Nephron progenitor cell (in vitro differentiated cells): ENCODE data around the gene CACNA1C.

ENCODE experiments used
- DNase-seq: peaks from one replicate; pipeline ENCODE4 v3.0.0; 2021
- H3K27ac Mint-ChIP-seq: 2 replicates; pipeline ENCODE4 v1.8.0; 2021; ENCODE audit warnings: mild to moderate bottlenecking, moderate library complexity, mixed read lengths
- H3K27me3 Mint-ChIP-seq: 2 replicates; pipeline ENCODE4 v1.8.0; 2021; ENCODE audit warnings: mild to moderate bottlenecking, low read depth, mixed read lengths; ENCODE audit not compliant: poor library complexity
- H3K36me3 Mint-ChIP-seq: 2 replicates; pipeline ENCODE4 v1.8.0; 2021; ENCODE audit warnings: low read depth, mixed read lengths
- H3K4me1 Mint-ChIP-seq: 2 replicates; pipeline ENCODE4 v1.8.0; 2021; ENCODE audit warnings: mixed read lengths
- H3K4me3 Mint-ChIP-seq: 2 replicates; pipeline ENCODE4 v1.8.0; 2021; ENCODE audit warnings: mild to moderate bottlenecking, moderate library complexity, mixed read lengths
- H3K9me3 Mint-ChIP-seq: 2 replicates; pipeline ENCODE4 v1.8.0; 2021; ENCODE audit warnings: mild to moderate bottlenecking, moderate library complexity, mixed read lengths
- TF ChIP-seq, protein P1 (sequence below): fragments of 200-600 bp; sonication (generic); IDR thresholded peaks from 2 replicates; pipeline ENCODE4 v1.5.0; 2021; ENCODE audit warnings: antibody characterized with exemption

CACNA1C gene

GRCh38 chr12:2562400-2562799, 509.6 kb downstream of the CACNA1C start:
- Mint-ChIP-seq H3K9me3 (no peaks in the 10 kb centered on the region), H3K36me3 (no peaks in the 10 kb centered on the region), H3K4me3 (no peak overlapping the region), H3K27ac (no peak overlapping the region), H3K4me1 (peaks cover 12% of the 10 kb centered on the region), H3K27me3 (peaks cover 18% of the 10 kb centered on the region)
- TF ChIP-seq, protein P1, sequence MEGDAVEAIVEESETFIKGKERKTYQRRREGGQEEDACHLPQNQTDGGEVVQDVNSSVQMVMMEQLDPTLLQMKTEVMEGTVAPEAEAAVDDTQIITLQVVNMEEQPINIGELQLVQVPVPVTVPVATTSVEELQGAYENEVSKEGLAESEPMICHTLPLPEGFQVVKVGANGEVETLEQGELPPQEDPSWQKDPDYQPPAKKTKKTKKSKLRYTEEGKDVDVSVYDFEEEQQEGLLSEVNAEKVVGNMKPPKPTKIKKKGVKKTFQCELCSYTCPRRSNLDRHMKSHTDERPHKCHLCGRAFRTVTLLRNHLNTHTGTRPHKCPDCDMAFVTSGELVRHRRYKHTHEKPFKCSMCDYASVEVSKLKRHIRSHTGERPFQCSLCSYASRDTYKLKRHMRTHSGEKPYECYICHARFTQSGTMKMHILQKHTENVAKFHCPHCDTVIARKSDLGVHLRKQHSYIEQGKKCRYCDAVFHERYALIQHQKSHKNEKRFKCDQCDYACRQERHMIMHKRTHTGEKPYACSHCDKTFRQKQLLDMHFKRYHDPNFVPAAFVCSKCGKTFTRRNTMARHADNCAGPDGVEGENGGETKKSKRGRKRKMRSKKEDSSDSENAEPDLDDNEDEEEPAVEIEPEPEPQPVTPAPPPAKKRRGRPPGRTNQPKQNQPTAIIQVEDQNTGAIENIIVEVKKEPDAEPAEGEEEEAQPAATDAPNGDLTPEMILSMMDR, result no peak
- DNase-seq, result no peak

DNA sequence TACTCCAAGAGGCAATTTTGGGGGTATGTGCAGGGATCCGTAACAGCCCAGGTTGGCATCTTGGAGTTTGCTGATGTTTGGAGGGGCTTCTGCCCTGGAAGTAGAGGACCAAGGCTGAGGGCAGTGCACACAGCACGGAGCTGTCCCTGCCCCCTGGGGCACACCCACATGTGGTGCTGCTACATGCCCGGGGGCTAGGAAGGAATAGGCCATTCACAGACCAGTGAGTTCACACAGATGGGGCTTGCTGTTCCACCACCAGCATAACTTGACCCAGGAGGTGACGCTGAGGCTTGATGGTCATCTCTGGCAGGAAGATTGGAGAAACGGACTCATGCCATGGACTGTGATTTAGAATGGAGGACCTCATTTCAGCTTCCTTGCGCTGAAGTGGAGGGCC, 510.9 kb downstream of the CACNA1C start:
- no peak overlapping the region for H3K4me3 Mint-ChIP-seq
- H3K36me3 Mint-ChIP-seq, result no peaks in the 10 kb centered on the region
- DNase-seq, result no peak
- peaks cover 9% of the 10 kb centered on the region for H3K4me1 Mint-ChIP-seq
- no peaks in the 10 kb centered on the region for H3K9me3 Mint-ChIP-seq
- TF ChIP-seq, protein P1, result no peak
- H3K27me3 Mint-ChIP-seq, result peaks cover 20% of the 10 kb centered on the region
- H3K27ac Mint-ChIP-seq, result no peak overlapping the region

GRCh38 chr12:2566161-2566560, 513.4 kb downstream of the CACNA1C start:
- Mint-ChIP-seq H3K36me3 (no peaks in the 10 kb centered on the region), H3K4me1 (peaks cover 4% of the 10 kb centered on the region), H3K9me3 (no peaks in the 10 kb centered on the region), H3K27ac (no peak overlapping the region), H3K27me3 (peaks cover 26% of the 10 kb centered on the region), H3K4me3 (no peak overlapping the region)
- TF ChIP-seq, protein P1, result no peak
- DNase-seq, result no peak

GRCh38 chr12:2567711-2568110, 514.9 kb downstream of the CACNA1C start:
- no peaks in the 10 kb centered on the region for H3K4me1 Mint-ChIP-seq
- no peaks in the 10 kb centered on the region for H3K36me3 Mint-ChIP-seq
- TF ChIP-seq, protein P1, result no peak
- peaks cover 41% of the 10 kb centered on the region for H3K27me3 Mint-ChIP-seq
- DNase-seq, result no peak
- no peaks in the 10 kb centered on the region for H3K9me3 Mint-ChIP-seq
- H3K27ac Mint-ChIP-seq, result no peak overlapping the region
- no peak overlapping the region for H3K4me3 Mint-ChIP-seq

- Mint-ChIP-seq H3K27ac (no peak overlapping the region), H3K36me3 (no peaks in the 10 kb centered on the region), H3K4me3 (no peak overlapping the region), H3K9me3 (no peaks in the 10 kb centered on the region), H3K27me3 (peaks cover 48% of the 10 kb centered on the region), H3K4me1 (peaks cover 17% of the 10 kb centered on the region)
- DNase-seq, result no peak
- TF ChIP-seq, protein P1, result no peak
Observed at GRCh38 chr12:2570562-2570961, 517.8 kb downstream of the CACNA1C start.

GRCh38 chr12:2574355-2574935, 521.7 kb downstream of the CACNA1C start:
- H3K36me3 Mint-ChIP-seq, result no peaks in the 10 kb centered on the region
- no peak overlapping the region for H3K4me3 Mint-ChIP-seq
- H3K9me3 Mint-ChIP-seq, result no peaks in the 10 kb centered on the region
- H3K27me3 Mint-ChIP-seq, result peaks cover 43% of the 10 kb centered on the region
- peaks cover 26% of the 10 kb centered on the region for H3K4me1 Mint-ChIP-seq
- H3K27ac Mint-ChIP-seq, result no peak overlapping the region
- no peak for DNase-seq
- TF ChIP-seq, protein P1, result no peak
